K562 (cell line): Measurements from ENCODE around the gene DDX50. TPM values are rescaled to one million over a fixed set of nuclear protein-coding genes. Genes with fewer than 3 reads are reported as not detected.

Experiments
- ATF3 ChIP-seq, 2 experiments: fragments of 450-650 bp in 1 of 2; sonication (generic) in 1 of 2; formaldehyde crosslinking in 1 of 2; IDR thresholded peaks in 1 of 2; conservative IDR thresholded peaks in 1 of 2; 2 replicates each; pipeline versions ENCODE4 v1.6.1 to v1.8.1; 2016 to 2023; ENCODE audit warnings: mild to moderate bottlenecking in 2 of 2, moderate library complexity in 2 of 2, inconsistent platforms in 1 of 2, missing genetic modification reagents in 1 of 2
- DDX20 ChIP-seq: fragments of 450-650 bp; IDR thresholded peaks from 2 replicates; pipeline ENCODE4 v1.6.1; 2016; ENCODE audit warnings: missing genetic modification characterization, low read depth, mild to moderate bottlenecking, missing compliant biosample characterization, moderate library complexity
- DIDO1 ChIP-seq: fragments of 450-650 bp; IDR thresholded peaks from 2 replicates; pipeline ENCODE4 v1.6.1; 2016; ENCODE audit warnings: low read depth, missing biosample characterization, missing genetic modification characterization
- HBP1 ChIP-seq: fragments of 450-650 bp; formaldehyde crosslinking; IDR thresholded peaks from 2 replicates; pipeline ENCODE4 v1.4.0; 2022; ENCODE audit warnings: missing genetic modification characterization
- HMBOX1 ChIP-seq: sonication (generic); IDR thresholded peaks from 2 replicates; pipeline ENCODE4 v1.6.1; 2016
- JUN ChIP-seq, 2 experiments: sonication (generic) in 1 of 2; formaldehyde crosslinking in 1 of 2; IDR thresholded peaks; 2 replicates each; pipeline versions ENCODE4 v1.6.1 to v1.8.0; 2012 to 2022; ENCODE audit warnings: borderline replicate concordance in 2 of 2, mild to moderate bottlenecking in 2 of 2, improper control_type of control experiment in 1 of 2, low read depth in 1 of 2, low read length in 1 of 2, missing genetic modification reagents in 1 of 2
- KDM2B ChIP-seq: fragments of 250-450 bp; sonication (Bioruptor Pico); IDR thresholded peaks from 2 replicates; pipeline ENCODE4 v1.8.0; 2021; ENCODE audit warnings: mild to moderate bottlenecking, moderate library complexity
- KDM5B ChIP-seq: fragments of 200-600 bp; sonication (generic); IDR thresholded peaks from 2 replicates; pipeline ENCODE4 v1.6.1; 2012; ENCODE audit warnings: low read depth, mild to moderate bottlenecking, moderate library complexity, low read length, control low read depth, inconsistent platforms; ENCODE audit not compliant: insufficient replicate concordance
- MBD2 ChIP-seq: sonication (generic); IDR thresholded peaks from 2 replicates; pipeline ENCODE4 v1.6.1; 2016; ENCODE audit warnings: low read depth, borderline replicate concordance
- MXD1 ChIP-seq: fragments of 250-450 bp; sonication (Bioruptor Pico); IDR thresholded peaks from 2 replicates; pipeline ENCODE4 v1.8.0; 2021; ENCODE audit warnings: borderline replicate concordance, mild to moderate bottlenecking, moderate library complexity; ENCODE audit not compliant: poor library complexity, severe bottlenecking
- OTX1 ChIP-seq: fragments of 450-650 bp; formaldehyde crosslinking; IDR thresholded peaks from 2 replicates; pipeline ENCODE4 v1.4.0; 2022; ENCODE audit warnings: mild to moderate bottlenecking
- PCBP1 ChIP-seq: fragments of 200-400 bp; formaldehyde crosslinking; IDR thresholded peaks from 2 replicates; pipeline ENCODE4 v1.6.1; 2018; ENCODE audit warnings: mild to moderate bottlenecking, low read depth, low read length; ENCODE audit not compliant: poor library complexity, severe bottlenecking
- PML ChIP-seq: IDR thresholded peaks from 2 replicates; pipeline ENCODE4 v1.6.1; 2012; ENCODE audit warnings: low read length, inconsistent platforms
- PTBP1 ChIP-seq: fragments of 200-400 bp; formaldehyde crosslinking; IDR thresholded peaks from 2 replicates; pipeline ENCODE4 v1.6.1; 2017; ENCODE audit warnings: low read depth, low read length
- RBM15 ChIP-seq: fragments of 200-400 bp; formaldehyde crosslinking; IDR thresholded peaks from 2 replicates; pipeline ENCODE4 v1.6.1; 2018; ENCODE audit warnings: mild to moderate bottlenecking, low read length, moderate library complexity; ENCODE audit not compliant: insufficient read depth
- RCOR1 ChIP-seq, 2 experiments: IDR thresholded peaks; 2 replicates each; pipeline ENCODE4 v1.6.1; 2012; ENCODE audit warnings: low read depth in 2 of 2, low read length in 2 of 2, borderline replicate concordance in 1 of 2, improper control_type of control experiment in 1 of 2
- XRCC5 ChIP-seq: fragments of 200-400 bp; formaldehyde crosslinking; IDR thresholded peaks from 2 replicates; pipeline ENCODE4 v1.6.1; 2017; ENCODE audit warnings: low read depth, mild to moderate bottlenecking, low read length
- ZEB2 ChIP-seq: fragments of 450-650 bp; IDR thresholded peaks from 2 replicates; pipeline ENCODE4 v1.6.1; 2016
- ZNF140 ChIP-seq: fragments of 250-450 bp; sonication (Bioruptor Pico); IDR thresholded peaks from 2 replicates; pipeline ENCODE4 v1.8.0; 2021; ENCODE audit warnings: moderate library complexity, mild to moderate bottlenecking, inconsistent platforms
- ZNF224 ChIP-seq: sonication (generic); formaldehyde crosslinking; IDR thresholded peaks from 2 replicates; pipeline ENCODE4 v1.8.0; 2022; ENCODE audit warnings: mild to moderate bottlenecking, missing genetic modification reagents
- ZNF253 ChIP-seq: fragments of 250-450 bp; sonication (Bioruptor Pico); conservative IDR thresholded peaks from 2 replicates; pipeline ENCODE4 v1.6.1; 2021; ENCODE audit warnings: mild to moderate bottlenecking
- ZNF41 ChIP-seq: fragments of 250-450 bp; sonication (Bioruptor Pico); conservative IDR thresholded peaks from 2 replicates; pipeline ENCODE4 v1.4.0; 2020; ENCODE audit warnings: mild to moderate bottlenecking
- ZNF583 ChIP-seq: fragments of 250-450 bp; sonication (Bioruptor Pico); IDR thresholded peaks from 2 replicates; pipeline ENCODE4 v1.4.0; 2020
- ZNF79 ChIP-seq: fragments of 250-450 bp; sonication (Bioruptor Pico); IDR thresholded peaks from 2 replicates; pipeline ENCODE4 v1.4.0; 2020; ENCODE audit warnings: low read depth, mild to moderate bottlenecking, moderate library complexity
- polyA plus RNA-seq, 8 experiments: library from polyadenylated mRNA; depleted of rRNA in 4 of 8; stranded (reverse) in 5 of 8; unstranded in 3 of 8; fragments of >200 nt; fragmentation: Nextera tagmentation in 2 of 8; fragmentation: Illumina TruSeq in 1 of 8; extraction: Ambion mirVana in 2 of 8; extraction: Trizol in 1 of 8; gene quantifications; 2 replicates each; pipeline versions ENCODE4 v1.2.1 to v1.2.3, GENCODE V29; 2011 to 2014; ENCODE audit warnings: inconsistent platforms in 1 of 8, missing spikeins in 1 of 8
- total RNA-seq, 7 experiments: library from RNA; depleted of rRNA in 6 of 7; stranded (reverse); fragments of >200 nt in 6 of 7; fragmentation: Illumina TruSeq in 2 of 7; extraction: Trizol in 2 of 7; gene quantifications; 2 replicates each; pipeline versions ENCODE4 v1.2.1 to v1.2.3, GENCODE V29; 2011 to 2021; ENCODE audit warnings: low replicate concordance in 1 of 7

The DDX50 gene
- total and polyA plus RNA-seq, 9 of the 15 experiments (the other 6 are each of a cell fraction or from before 2014, with no cell fraction given) = 36.7 to 86.8 (median 57.4) TPM

- TF ChIP-seq MXD1 (CRISPR knock-in tag) (no peak), PCBP1 (no peak), ZNF140 (no peak), RBM15 (no peak), KDM5B (peak; percentile 87), ZEB2 (no peak), JUN (IDR thresholded peaks at IDR 0.05; ENCODE audit: borderline replicate concordance, low read depth, low read length) (peak; percentile 69; the same call in 1 of the 2 replicates), JUN (CRISPR knock-in tag; IDR thresholded peaks at IDR 0.05; ENCODE audit: borderline replicate concordance) (no peak; the same call in 1 of the 2 replicates), PML (peak; percentile 65), ZNF224 (CRISPR knock-in tag) (no peak), RCOR1 (IDR thresholded peaks at IDR 0.05; ENCODE audit: borderline replicate concordance in 1 of 2, low read depth in 2 of 2, low read length in 2 of 2) (peak in 1 of 2 experiments; percentile 29; a peak in 1 of 4 replicates), HBP1 (CRISPR knock-in tag) (0 out of 2 replicates have a peak, but pooled peaks have one; percentile 13), OTX1 (no peak), ZNF253 (CRISPR knock-in tag) (no peak), ATF3 (IDR thresholded peaks at IDR 0.05) (peak; percentile 60), ATF3 (CRISPR knock-in tag; conservative IDR thresholded peaks at IDR 0.05) (no peak), HMBOX1 (no peak), PTBP1 (no peak), KDM2B (CRISPR knock-in tag) (peak; percentile 61; the same call in 1 of the 2 replicates), DDX20 (tag) (no peak), DIDO1 (tag) (peak; percentile 46; the same call in 1 of the 2 replicates), ZNF583 (CRISPR knock-in tag) (peak; percentile 65; the same call in 1 of the 2 replicates), ZNF41 (CRISPR knock-in tag) (no peak), ZNF79 (CRISPR knock-in tag) (no peak), XRCC5 (no peak), MBD2 (peak; percentile 94)
Observed at GRCh38 chr10:68901105-68901927, at the start of gene DDX50 (continued).
